Left hindlimb (tissue), 1 donor: Measurements from ENCODE around the gene EPS8.

Source experiments
- DNase-seq: peaks from one replicate; pipeline ENCODE4 v3.0.0-alpha.2; 2018

The EPS8 gene

DNA sequence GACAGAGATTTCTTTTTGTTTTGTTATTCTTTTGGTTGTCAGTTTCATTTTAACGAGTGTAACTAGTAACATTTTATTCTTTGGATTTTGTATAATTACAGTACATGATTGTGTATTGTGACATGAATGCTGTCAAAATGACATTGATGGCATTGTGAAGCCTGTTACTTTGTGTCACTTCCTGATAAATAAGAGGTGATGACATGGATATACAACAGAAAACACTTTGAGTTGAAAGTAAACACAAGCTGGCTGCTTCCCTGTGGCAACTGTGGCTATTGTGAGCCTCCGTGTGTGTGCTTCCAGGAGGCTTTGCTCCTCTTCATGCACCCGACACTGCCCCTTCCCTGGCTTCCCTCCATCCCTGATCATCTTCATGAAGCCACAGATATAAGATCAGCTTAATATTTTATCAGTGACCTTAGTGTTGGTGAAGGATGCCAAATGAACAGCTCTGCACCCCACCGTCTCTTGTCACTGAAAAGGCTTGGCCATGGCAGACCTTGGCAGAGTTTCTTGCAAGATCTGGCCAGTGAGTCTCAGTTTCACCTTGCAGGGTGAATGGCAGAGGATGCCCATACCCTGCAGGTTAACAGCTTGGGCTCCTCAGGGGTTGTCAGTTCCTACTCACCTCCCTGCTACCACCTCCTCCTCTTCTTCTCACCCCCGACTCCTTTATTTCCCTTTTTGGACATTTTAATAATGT lies 191.9 kb downstream of the EPS8 start:
- no peak for DNase-seq

DNA sequence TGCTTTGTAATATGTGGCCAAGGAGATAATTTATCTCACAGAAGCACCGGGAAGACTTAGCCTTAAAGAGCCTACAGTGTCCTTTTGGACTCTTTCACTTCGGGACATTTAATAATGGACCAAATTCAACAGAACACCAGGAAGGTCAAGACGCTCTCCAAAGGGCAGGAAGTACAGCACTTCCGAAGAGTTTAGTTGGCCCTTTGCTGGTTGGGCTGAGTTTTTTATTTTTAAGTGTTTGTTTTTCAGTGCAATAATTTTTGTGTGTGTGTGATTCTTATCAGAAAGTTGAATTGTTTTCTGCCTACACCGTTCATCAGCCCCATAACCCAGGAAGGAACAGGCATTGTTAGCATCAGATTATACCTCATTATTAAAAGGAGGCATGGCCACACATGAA lies 193.0 kb downstream of the EPS8 start:
- DNase-seq, result no peak

DNA sequence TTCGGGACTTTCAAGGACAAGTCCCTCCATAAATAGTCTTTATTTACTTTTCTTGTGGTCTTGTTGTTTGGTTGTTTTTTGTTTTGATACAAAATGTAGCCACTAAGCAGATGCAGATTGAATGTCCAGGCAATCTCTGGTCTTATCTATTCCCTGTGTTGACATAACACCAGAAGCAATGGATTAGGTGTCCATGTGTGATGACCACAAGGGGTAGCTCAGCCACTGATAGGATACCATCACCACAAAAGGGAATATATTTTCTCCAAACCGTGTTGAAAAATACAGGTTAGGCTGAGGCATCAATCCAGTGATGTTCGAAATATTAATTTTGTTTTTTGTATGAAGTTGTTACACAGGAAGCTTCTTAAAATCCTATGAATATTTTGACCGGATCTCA lies 196.3 kb downstream of the EPS8 start:
- DNase-seq, result no peak

DNA sequence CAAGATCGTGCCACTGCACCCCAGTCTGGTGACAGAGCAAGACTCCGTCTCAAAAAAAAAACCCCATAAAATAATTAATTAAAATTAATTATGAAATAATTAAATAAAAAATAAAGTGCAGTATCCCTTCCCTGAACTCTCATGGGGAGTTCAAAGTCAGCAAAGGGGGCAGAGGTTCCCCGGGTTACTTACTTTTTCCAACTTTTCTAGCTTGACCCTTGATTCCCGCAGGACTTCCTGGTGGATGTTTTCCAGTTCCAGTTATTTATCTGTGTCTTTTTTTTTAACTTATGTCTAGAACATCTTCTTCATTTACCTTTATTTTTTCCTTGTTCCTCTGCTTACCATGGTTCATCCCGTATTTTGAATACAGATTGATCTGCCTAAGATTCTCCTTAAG lies 197.4 kb downstream of the EPS8 start:
- no peak for DNase-seq

DNA sequence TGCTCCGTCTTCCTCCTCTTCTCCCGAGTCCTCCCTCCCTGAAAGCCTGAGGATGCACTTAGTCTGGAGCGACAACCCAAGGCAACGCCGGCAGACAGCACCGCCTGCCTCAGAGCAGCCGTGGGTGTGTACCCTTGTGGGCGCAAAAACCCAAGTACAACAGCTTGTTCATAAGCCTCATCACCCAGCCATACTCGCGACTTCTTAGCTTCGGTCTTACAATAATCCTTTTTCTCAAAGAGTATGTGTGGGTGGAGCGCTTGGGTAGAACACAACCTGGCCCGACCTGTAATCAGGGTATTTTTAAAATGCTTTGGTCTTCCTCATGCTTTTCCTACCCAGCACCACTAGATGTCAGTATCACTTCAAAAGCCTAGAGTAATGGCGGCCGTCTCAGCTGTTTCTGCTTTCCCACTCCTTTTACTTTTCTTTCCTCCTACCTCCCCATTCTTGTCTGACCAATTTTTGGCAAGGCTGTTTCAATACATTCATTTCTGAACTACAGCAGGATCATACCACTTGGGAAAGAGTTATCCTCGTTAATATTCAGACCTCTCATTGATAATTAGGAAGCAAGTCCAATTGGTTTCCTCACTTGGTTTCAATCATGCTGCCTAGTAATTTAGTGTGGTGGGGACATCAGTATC lies 198.9 kb downstream of the EPS8 start:
- DNase-seq, result peak; percentile 53

DNA sequence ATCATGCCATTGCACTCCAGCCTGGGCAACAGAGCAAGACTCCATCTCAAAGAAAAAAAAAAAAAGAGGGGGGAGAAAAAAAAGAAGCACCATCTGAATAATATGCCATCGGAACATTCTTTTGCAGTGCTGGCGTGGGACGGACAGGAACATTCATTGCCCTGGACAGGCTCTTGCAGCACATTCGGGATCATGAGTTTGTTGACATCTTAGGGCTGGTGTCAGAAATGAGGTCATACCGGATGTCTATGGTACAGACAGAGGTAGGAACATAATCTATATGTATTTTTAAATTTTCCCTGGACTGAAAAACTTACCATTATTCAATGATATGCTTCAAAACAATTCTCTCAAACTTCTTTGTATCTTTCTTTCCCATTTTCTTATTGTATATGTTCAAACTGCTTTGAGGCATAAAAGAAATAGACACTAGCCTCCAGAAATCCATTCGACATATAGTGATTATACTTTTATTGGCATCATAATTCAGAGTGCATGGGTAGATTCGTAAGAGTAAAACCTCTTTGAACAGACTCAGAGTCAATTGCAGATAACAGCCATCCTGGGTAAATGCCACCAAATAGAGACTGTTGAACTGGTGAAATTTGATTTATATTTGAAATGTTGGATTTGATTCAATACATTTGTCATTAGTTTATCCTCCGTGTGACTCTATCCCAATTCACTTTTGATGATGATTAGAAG lies 199.7 kb downstream of the EPS8 start:
- DNase-seq, result no peak

DNA sequence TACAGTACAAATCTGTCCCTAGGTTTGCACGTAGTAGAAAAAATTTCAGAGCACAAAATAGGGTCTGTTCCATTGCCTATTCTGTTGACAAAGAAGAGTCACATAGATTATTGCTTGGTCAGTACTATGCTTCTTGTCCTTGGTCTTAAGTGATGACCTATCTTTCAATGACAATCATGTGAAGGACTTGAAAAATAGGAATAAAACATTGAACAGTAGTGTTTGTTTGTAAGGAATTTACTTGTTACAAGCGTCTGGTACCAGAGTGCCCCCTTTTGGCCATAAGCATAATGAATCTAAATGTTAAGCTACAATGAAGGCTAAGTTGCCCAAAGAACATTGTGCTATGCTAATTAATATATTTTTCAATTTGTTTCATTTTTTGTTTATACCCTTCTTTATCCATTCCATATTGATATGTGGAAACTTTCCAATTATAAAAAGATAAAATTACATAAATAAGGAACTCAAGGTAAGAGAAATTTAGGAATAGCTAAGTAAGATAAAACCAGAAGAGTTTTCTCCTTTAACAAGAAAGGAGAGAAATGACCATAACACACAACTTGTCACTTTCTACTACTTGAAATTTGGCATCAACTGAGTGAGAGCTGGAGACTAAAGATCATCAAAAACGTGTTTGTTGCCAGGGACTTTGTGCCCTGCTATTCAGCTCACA lies 204.7 kb downstream of the EPS8 start:
- no peak for DNase-seq

DNA sequence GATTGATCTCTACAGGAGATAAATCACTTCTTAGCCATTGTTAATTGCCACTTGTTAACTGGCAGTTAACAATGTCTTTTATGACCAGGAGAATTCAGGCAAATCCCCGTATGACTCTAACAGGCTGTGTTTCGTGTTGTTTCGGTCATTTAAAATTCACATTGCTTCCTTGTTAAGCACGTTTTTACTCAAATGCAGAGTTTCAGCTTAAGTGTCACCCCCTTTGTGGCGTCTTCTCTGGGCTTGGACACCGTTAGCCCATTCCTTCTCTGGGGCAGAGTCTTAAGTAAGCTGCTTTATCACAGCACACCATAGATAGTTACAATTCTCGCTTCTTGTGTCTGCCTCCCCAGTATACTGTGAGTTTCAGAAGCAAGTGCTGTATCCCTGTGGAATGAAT lies 205.4 kb downstream of the EPS8 start:
- DNase-seq, result no peak

DNA sequence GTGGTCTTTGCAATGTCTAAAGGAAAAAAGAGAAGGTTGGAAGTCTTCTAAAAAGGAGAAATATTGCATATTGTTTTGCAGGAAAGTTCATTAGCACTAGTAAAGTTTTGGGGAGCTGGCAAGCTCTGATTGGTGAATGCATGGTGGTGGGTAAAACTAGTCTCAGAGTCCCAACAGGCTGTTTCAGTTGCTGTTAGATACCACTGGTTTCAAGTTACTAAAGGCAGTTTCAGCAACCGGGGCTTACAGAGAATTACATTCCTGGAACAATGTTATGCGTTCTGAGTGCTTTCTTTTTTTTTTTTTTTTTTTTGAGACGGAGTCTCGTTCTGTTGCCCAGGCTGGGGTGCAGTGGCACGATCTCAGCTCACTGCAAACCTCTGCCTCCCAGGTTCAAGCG lies 208.2 kb downstream of the EPS8 start:
- DNase-seq, result no peak

DNA sequence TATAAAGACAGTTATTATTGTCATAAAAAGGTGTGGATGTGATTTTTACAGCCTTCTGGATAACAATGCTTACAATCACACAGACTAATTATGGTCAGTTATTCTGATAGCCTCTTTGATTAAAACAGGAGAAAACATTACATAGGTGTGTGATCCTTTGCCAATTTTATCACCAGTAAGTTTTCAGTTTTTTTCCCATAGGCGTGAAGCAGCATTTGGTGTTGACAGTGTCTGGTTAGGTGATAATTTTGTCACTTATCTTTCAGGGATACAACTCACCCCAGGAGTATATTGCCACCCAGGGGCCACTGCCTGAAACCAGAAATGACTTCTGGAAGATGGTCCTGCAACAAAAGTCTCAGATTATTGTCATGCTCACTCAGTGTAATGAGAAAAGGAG lies 208.8 kb downstream of the EPS8 start:
- DNase-seq, result no peak

DNA sequence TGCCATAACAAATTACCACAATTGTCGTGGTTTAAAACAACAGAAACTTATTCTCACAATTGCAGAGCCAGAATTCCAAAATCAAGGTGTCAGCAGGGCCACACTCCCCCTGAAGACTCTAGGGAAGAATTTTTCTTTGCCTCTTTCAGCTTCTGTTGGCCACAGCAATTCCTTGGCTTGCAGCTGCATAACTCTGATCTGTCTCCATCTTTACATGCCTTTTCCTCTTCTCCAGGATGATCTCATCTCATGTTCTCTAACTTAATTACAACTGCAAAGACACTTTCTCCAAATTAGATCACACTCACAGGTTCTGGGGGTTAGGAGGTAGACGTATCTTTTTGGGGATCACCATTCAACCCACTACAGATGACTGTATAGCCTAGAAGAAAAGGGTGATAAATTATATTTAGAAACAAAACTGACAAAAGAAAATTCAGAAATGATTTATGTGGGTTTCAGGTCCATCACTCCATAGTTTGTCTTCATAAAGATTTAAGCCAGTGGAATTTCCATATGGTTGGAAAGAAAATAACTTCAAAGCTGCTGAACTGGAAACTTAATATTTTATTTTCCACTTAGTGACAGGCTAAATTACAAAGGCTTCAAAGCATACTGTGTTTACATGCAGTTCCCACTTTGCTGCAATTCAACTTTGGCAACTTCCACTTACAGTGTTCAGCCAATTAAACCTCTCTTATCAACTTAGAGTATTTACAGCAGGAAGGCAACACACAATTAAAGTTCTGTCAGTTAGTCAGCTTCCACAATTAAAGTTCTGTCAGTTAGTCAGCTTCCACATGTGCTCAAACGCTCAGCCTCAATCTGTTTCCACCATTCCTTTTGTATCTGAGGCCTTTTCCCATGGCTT lies 213.3 kb downstream of the EPS8 start:
- no peak for DNase-seq

DNA sequence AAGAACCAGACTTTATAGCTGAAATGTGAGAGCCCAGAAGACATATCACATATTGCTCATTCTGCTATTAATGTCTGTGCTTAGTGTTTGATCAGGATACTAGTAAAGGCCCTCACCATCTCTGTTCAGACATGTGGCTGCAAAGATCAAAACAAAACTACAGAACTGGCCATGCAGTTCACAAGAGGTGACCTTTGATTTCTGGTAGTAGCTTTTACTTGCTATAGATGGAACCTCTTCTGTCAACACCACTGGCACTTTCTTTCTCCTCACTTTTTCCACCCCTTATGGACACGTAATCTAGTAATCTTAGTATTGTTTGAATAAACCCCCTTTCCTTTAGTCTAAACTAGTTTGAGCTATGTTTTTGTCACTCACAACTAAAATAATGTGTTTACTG lies 214.8 kb downstream of the EPS8 start:
- DNase-seq, result no peak
